ENCODE results near the gene POR. TPM values are rescaled to one million over a fixed set of nuclear protein-coding genes. Genes with fewer than 3 reads are reported as not detected.
A peak's percentile ranks its signal among the peaks of the same experiment; 100 is the strongest.

The POR gene
- total and polyA plus RNA-seq, 2 of the 13 experiments (the other 11 are each of a cell fraction or from before 2014, with no cell fraction given), result 145 to 266 TPM

GRCh38 chr7:75994388-75995051 is 79.6 kb downstream of the POR start, which contains the start of gene TMEM120A (continued):
- no peak for TF ChIP-seq BCL3 (CRISPR knock-in tag; IDR thresholded peaks at IDR 0.05)
- TF ChIP-seq ZNF589 (CRISPR knock-in tag; conservative IDR thresholded peaks at IDR 0.05), result no peak
- peak; percentile 79; the same call in 1 of the 2 replicates for TF ChIP-seq CEBPB (IDR thresholded peaks at IDR 0.05; ENCODE audit: borderline replicate concordance, low read depth, low read length)
- 0 out of 2 replicates have a peak, but pooled peaks have one; percentile 55 for TF ChIP-seq ETS1 (CRISPR knock-in tag; IDR thresholded peaks at IDR 0.05)
- peak; percentile 71 for TF ChIP-seq KAT8 (CRISPR knock-in tag; IDR thresholded peaks at IDR 0.05)
- peak; percentile 68; the same call in 1 of the 2 replicates for TF ChIP-seq EED (CRISPR knock-in tag; IDR thresholded peaks at IDR 0.05)
- no peak for TF ChIP-seq PPARG (CRISPR knock-in tag; conservative IDR thresholded peaks at IDR 0.05)
- TF ChIP-seq ZFP41 (CRISPR knock-in tag; IDR thresholded peaks at IDR 0.05; ENCODE audit: borderline replicate concordance), result no peak
- no peak for TF ChIP-seq SIX4 (CRISPR knock-in tag; IDR thresholded peaks at IDR 0.05)
- no peak for TF ChIP-seq JARID2 (CRISPR knock-in tag; IDR thresholded peaks at IDR 0.05; ENCODE audit: insufficient replicate concordance)
- no peak for TF ChIP-seq ZNF383 (CRISPR knock-in tag; IDR thresholded peaks at IDR 0.05; ENCODE audit: borderline replicate concordance)
- no peak for TF ChIP-seq GLI4 (CRISPR knock-in tag; IDR thresholded peaks at IDR 0.05; ENCODE audit: borderline replicate concordance)
- 0 out of 2 replicates have a peak, but pooled peaks have one; percentile 58 for TF ChIP-seq CCDC6 (CRISPR knock-in tag; IDR thresholded peaks at IDR 0.05)
- TF ChIP-seq GABPB1 (CRISPR knock-in tag; IDR thresholded peaks at IDR 0.05), result peak; percentile 91
- no peak for TF ChIP-seq ZNF260 (CRISPR knock-in tag; IDR thresholded peaks at IDR 0.05; ENCODE audit: borderline replicate concordance, low read depth)
- no peak for TF ChIP-seq SRSF4 (IDR thresholded peaks at IDR 0.05; ENCODE audit: low read depth, low read length, poor library complexity, severe bottlenecking)
- TF ChIP-seq ZNF562 (CRISPR knock-in tag; IDR thresholded peaks at IDR 0.05; ENCODE audit: borderline replicate concordance), result 0 out of 2 replicates have a peak, but pooled peaks have one; percentile 24
- TF ChIP-seq ZNF350 (CRISPR knock-in tag; IDR thresholded peaks at IDR 0.05; ENCODE audit: borderline replicate concordance, low read depth), result peak; percentile 13; the same call in 1 of the 2 replicates
- no peak for TF ChIP-seq SRSF9 (IDR thresholded peaks at IDR 0.05; ENCODE audit: borderline replicate concordance, insufficient read depth, low read depth, low read length, poor library complexity, severe bottlenecking)
- TF ChIP-seq ATF7-NPFF (CRISPR knock-in tag; IDR thresholded peaks at IDR 0.05; ENCODE audit: low read depth), result peak; percentile 91
- no peak for TF ChIP-seq ZNF136 (CRISPR knock-in tag; IDR thresholded peaks at IDR 0.05; ENCODE audit: low read depth)
- TF ChIP-seq ASH2L (IDR thresholded peaks at IDR 0.05; ENCODE audit: insufficient read length, low read depth, low read length), result peak; percentile 1
- no peak for TF ChIP-seq ZNF773 (CRISPR knock-in tag; IDR thresholded peaks at IDR 0.05; ENCODE audit: borderline replicate concordance)
- TF ChIP-seq NFIC (IDR thresholded peaks at IDR 0.05; ENCODE audit: low read length), result no peak
- no peak for TF ChIP-seq ZNF713 (CRISPR knock-in tag; IDR thresholded peaks at IDR 0.05)
- no peak for TF ChIP-seq KLF13 (CRISPR knock-in tag; IDR thresholded peaks at IDR 0.05)
- TF ChIP-seq ATM (IDR thresholded peaks at IDR 0.05; ENCODE audit: borderline replicate concordance), result no peak
- TF ChIP-seq ATF1 (CRISPR knock-in tag; IDR thresholded peaks at IDR 0.05), result no peak
- no peak for TF ChIP-seq ZNF841 (CRISPR knock-in tag; IDR thresholded peaks at IDR 0.05; ENCODE audit: borderline replicate concordance)
